Activated CD8-positive, alpha-beta memory T cell treated with anti-CD3 and anti-CD28 coated beads, Interleukin-2, amount 50 U/mL, for 4 hours (primary cell): Measurements from ENCODE around the gene ALDH1A1.

Experiments used
- DNase-seq: peaks from one replicate; pipeline ENCODE4 v3.0.0-alpha.2; 2020

The ALDH1A1 gene

GRCh38 chr9:72913382-72914009 is 39.4 kb downstream of the ALDH1A1 start:
- DNase-seq = no peak

- DNase-seq = no peak
These were observed 40.1 kb downstream of the ALDH1A1 start for GRCh38 chr9:72912476-72913381.

GRCh38 chr9:72911816-72912215 is 41.0 kb downstream of the ALDH1A1 start:
- no peak for DNase-seq

GRCh38 chr9:72911247-72911775 is 41.5 kb downstream of the ALDH1A1 start:
- no peak for DNase-seq

- DNase-seq = no peak
These were observed 43.4 kb downstream of the ALDH1A1 start for GRCh38 chr9:72909428-72909827.

- DNase-seq = no peak
These were observed 45.4 kb downstream of the ALDH1A1 start for GRCh38 chr9:72907421-72907820.

GRCh38 chr9:72906810-72907209 is 46.0 kb downstream of the ALDH1A1 start:
- no peak for DNase-seq

- DNase-seq = no peak
These were observed 47.1 kb downstream of the ALDH1A1 start for GRCh38 chr9:72905514-72906480.

GRCh38 chr9:72904267-72905093 is 48.4 kb downstream of the ALDH1A1 start:
- no peak for DNase-seq

- no peak for DNase-seq
These were observed 49.8 kb downstream of the ALDH1A1 start for GRCh38 chr9:72903103-72903502.

- no peak for DNase-seq
These were observed 50.6 kb downstream of the ALDH1A1 start for GRCh38 chr9:72902268-72902667.

- DNase-seq = no peak
These were observed 52.9 kb downstream of the ALDH1A1 start for GRCh38 chr9:72899734-72900477.

GRCh38 chr9:72898784-72899733 is 53.8 kb downstream of the ALDH1A1 start:
- no peak for DNase-seq

GRCh38 chr9:72898360-72898759 is 54.5 kb downstream of the ALDH1A1 start:
- DNase-seq = no peak

- DNase-seq = no peak
These were observed 55.7 kb downstream of the ALDH1A1 start for GRCh38 chr9:72897069-72897649.

- no peak for DNase-seq
These were observed 56.4 kb downstream of the ALDH1A1 start for GRCh38 chr9:72896439-72896838.

- no peak for DNase-seq
These were observed 57.7 kb downstream of the ALDH1A1 start for GRCh38 chr9:72895122-72895521.

- no peak for DNase-seq
These were observed 58.5 kb downstream of the ALDH1A1 start for GRCh38 chr9:72894342-72894741.

- DNase-seq = no peak
These were observed 59.4 kb downstream of the ALDH1A1 start for GRCh38 chr9:72893437-72893836.

GRCh38 chr9:72891043-72891442 is 61.8 kb downstream of the ALDH1A1 start:
- no peak for DNase-seq
